ENCODE measurements around the gene LMF1. TPM values are rescaled to one million over a fixed set of nuclear protein-coding genes. Genes with fewer than 3 reads are reported as not detected.

LMF1 gene
- total RNA-seq, 4 donors from 2014 or later = 14.9 to 33.7 (median 27.1) TPM

GRCh38 chr16:1013593-1013900, 42.8 kb upstream of the LMF1 start:
- no peak for ATAC-seq (ENCODE audit: low FRiP score)
- TF ChIP-seq CTCF (IDR thresholded peaks at IDR 0.05) = no peak
- no peak for DNase-seq (ENCODE audit: low spot score)

GRCh38 chr16:1012722-1013592, 42.2 kb upstream of the LMF1 start:
- no peak for DNase-seq (ENCODE audit: low spot score)
- no peak for ATAC-seq (ENCODE audit: low FRiP score)
- TF ChIP-seq CTCF (IDR thresholded peaks at IDR 0.05) = no peak

GRCh38 chr16:1012135-1012534, 41.4 kb upstream of the LMF1 start:
- no peak for DNase-seq (ENCODE audit: low spot score)
- no peak for ATAC-seq (ENCODE audit: low FRiP score)
- TF ChIP-seq CTCF (IDR thresholded peaks at IDR 0.05) = no peak

- no peak for DNase-seq (ENCODE audit: low spot score)
- ATAC-seq (ENCODE audit: low FRiP score) = no peak
- no peak for TF ChIP-seq CTCF (IDR thresholded peaks at IDR 0.05)
Measured at GRCh38 chr16:1011316-1012082, 40.7 kb upstream of the LMF1 start.

- TF ChIP-seq CTCF (IDR thresholded peaks at IDR 0.05) = no peak
- DNase-seq (ENCODE audit: low spot score) = no peak
Measured at GRCh38 chr16:1010815-1011214, 40.0 kb upstream of the LMF1 start.

GRCh38 chr16:1010251-1010650, 39.5 kb upstream of the LMF1 start:
- no peak for DNase-seq (ENCODE audit: low spot score)
- TF ChIP-seq CTCF (IDR thresholded peaks at IDR 0.05) = no peak

More at GRCh38 chr16:1010815-1011214, 40.0 kb upstream of the LMF1 start:
- no peak for ATAC-seq (ENCODE audit: low FRiP score)

More at GRCh38 chr16:1010251-1010650, 39.5 kb upstream of the LMF1 start:
- no peak for ATAC-seq (ENCODE audit: low FRiP score)
